ENCODE results near the gene B4GALT6. TPM values are rescaled to one million over a fixed set of nuclear protein-coding genes. Genes with fewer than 3 reads are reported as not detected.

Gene B4GALT6
- total RNA-seq, 1 experiment from 2014 or later: 16.1 TPM

DNA sequence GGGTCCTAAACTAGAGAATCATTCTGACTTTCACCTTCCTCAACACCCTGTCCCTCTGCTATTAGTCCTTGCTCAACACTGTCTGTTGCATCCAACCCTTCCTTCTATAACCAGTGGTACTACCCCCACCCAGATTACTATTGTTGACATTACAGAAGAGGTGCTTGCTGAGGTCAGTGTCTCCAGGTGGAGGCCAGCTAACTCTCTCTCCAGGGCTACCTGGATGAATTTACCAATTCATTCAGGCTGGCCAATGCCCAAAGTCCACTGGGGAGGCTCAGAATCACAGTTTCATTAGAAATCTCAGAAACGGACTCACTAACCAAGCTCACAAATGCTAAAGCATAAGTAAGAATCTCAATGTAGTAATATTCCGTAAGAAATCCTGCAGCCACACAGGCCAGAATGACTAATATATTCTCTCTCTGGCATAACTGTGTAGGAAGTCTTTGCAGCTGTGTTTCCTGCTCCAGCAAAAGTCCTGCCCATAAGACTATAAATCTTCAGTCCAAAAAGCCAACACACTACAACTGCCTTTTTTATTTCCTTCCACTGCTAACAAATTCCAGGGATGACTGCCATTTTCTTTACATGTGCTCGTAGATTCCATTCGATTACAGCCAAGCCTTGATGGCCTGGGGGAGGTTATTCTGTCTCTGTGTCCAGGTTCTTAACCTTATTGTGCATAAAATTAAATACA, 102.7 kb downstream of the B4GALT6 start:
- BruUV-seq (replicated peaks): no TSS peak
- H3K9me3 ChIP-seq (ENCODE audit: control insufficient read depth in 1 of 2, insufficient read depth in 1 of 2, low read depth in 1 of 2, low read length in 2 of 2): no peaks in the 10 kb centered on the region
- H3K27me3 ChIP-seq (ENCODE audit: insufficient read depth, low read length): no peaks in the 10 kb centered on the region
- no peak overlapping the region for H3K9ac ChIP-seq (ENCODE audit: low read length)
- H3K9me2 ChIP-seq (ENCODE audit: insufficient read depth): no peaks in the 10 kb centered on the region
- ChIA-PET CTCF (no interaction called here), POLR2A (no interaction called here), RAD21 (ENCODE audit: low non-redundant PET in 1 of 2, low total read pairs in 2 of 2, uncharacterized antibody in 2 of 2, unreplicated experiment in 2 of 2) (no interaction called here)
- no peak overlapping the region for H3K4me3 ChIP-seq (replicated peaks in 1 of 2; ENCODE audit: low read depth in 1 of 2, low read length in 2 of 2)
- no peaks in the 10 kb centered on the region for H3K79me2 ChIP-seq (ENCODE audit: insufficient read depth, low read length)
- DNase-seq (ENCODE audit: low read depth, low spot score) (no peak), ATAC-seq (no peak)
- H3K27ac ChIP-seq (ENCODE audit: low read depth, low read length): no peak overlapping the region
- intact Hi-C loops (cut with micrococcal nuclease): no loop called here
- no peak for TF ChIP-seq CEBPB (IDR thresholded peaks at IDR 0.05; ENCODE audit: low read depth)
- TF ChIP-seq, protein P1, sequence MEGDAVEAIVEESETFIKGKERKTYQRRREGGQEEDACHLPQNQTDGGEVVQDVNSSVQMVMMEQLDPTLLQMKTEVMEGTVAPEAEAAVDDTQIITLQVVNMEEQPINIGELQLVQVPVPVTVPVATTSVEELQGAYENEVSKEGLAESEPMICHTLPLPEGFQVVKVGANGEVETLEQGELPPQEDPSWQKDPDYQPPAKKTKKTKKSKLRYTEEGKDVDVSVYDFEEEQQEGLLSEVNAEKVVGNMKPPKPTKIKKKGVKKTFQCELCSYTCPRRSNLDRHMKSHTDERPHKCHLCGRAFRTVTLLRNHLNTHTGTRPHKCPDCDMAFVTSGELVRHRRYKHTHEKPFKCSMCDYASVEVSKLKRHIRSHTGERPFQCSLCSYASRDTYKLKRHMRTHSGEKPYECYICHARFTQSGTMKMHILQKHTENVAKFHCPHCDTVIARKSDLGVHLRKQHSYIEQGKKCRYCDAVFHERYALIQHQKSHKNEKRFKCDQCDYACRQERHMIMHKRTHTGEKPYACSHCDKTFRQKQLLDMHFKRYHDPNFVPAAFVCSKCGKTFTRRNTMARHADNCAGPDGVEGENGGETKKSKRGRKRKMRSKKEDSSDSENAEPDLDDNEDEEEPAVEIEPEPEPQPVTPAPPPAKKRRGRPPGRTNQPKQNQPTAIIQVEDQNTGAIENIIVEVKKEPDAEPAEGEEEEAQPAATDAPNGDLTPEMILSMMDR (IDR thresholded peaks at IDR 0.05 in 2 of 3, conservative IDR thresholded peaks at IDR 0.05 in 1 of 3; ENCODE audit: borderline replicate concordance in 1 of 3, insufficient read depth in 1 of 3, low read depth in 2 of 3, low read length in 2 of 3): no peak
- TF ChIP-seq EZH2 (IDR thresholded peaks at IDR 0.05): no peak
- TF ChIP-seq, protein P2, sequence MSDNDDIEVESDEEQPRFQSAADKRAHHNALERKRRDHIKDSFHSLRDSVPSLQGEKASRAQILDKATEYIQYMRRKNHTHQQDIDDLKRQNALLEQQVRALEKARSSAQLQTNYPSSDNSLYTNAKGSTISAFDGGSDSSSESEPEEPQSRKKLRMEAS (IDR thresholded peaks at IDR 0.05): no peak
- no peak for TF ChIP-seq SIN3A (IDR thresholded peaks at IDR 0.05; ENCODE audit: low read depth)
- TF ChIP-seq, protein P3, sequence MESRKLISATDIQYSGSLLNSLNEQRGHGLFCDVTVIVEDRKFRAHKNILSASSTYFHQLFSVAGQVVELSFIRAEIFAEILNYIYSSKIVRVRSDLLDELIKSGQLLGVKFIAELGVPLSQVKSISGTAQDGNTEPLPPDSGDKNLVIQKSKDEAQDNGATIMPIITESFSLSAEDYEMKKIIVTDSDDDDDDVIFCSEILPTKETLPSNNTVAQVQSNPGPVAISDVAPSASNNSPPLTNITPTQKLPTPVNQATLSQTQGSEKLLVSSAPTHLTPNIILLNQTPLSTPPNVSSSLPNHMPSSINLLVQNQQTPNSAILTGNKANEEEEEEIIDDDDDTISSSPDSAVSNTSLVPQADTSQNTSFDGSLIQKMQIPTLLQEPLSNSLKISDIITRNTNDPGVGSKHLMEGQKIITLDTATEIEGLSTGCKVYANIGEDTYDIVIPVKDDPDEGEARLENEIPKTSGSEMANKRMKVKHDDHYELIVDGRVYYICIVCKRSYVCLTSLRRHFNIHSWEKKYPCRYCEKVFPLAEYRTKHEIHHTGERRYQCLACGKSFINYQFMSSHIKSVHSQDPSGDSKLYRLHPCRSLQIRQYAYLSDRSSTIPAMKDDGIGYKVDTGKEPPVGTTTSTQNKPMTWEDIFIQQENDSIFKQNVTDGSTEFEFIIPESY (IDR thresholded peaks at IDR 0.05; ENCODE audit: extremely low read depth, insufficient replicate concordance, low read length): no peak
- TF ChIP-seq, protein P4, sequence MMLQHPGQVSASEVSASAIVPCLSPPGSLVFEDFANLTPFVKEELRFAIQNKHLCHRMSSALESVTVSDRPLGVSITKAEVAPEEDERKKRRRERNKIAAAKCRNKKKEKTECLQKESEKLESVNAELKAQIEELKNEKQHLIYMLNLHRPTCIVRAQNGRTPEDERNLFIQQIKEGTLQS (IDR thresholded peaks at IDR 0.05): no peak
- no peak for TF ChIP-seq ELF1 (IDR thresholded peaks at IDR 0.05; ENCODE audit: borderline replicate concordance, low read depth)
- no peak for TF ChIP-seq RAD21 (IDR thresholded peaks at IDR 0.05; ENCODE audit: low read depth)
- no peaks in the 10 kb centered on the region for H3K36me3 ChIP-seq (ENCODE audit: control insufficient read depth in 1 of 2, insufficient read depth in 2 of 2, low read length in 2 of 2)
- no peaks in the 10 kb centered on the region for H4K20me1 ChIP-seq (ENCODE audit: insufficient read depth)
- H3K4me2 ChIP-seq (ENCODE audit: low read length): no peak overlapping the region
- no peak overlapping the region for H2AFZ ChIP-seq (ENCODE audit: low read depth, low read length, poor library complexity, severe bottlenecking)
- H3K4me1 ChIP-seq (ENCODE audit: control insufficient read depth in 1 of 2, insufficient read depth in 2 of 2, low read length in 2 of 2): no peaks in the 10 kb centered on the region
